ENCODE results near the gene DNAJA4.

DNAJA4 gene

GRCh38 chr15:78315686-78316282 is 51.4 kb downstream of the DNAJA4 start:
- no peak for DNase-seq (ENCODE audit: low read depth)

GRCh38 chr15:78316283-78317083 is 52.1 kb downstream of the DNAJA4 start:
- no peak for DNase-seq (ENCODE audit: low read depth)

- DNase-seq (ENCODE audit: low read depth) = no peak
Observed at GRCh38 chr15:78317145-78317836, 52.9 kb downstream of the DNAJA4 start.

- no peak for DNase-seq (ENCODE audit: low read depth)
Observed at GRCh38 chr15:78319588-78319987, 55.2 kb downstream of the DNAJA4 start.

GRCh38 chr15:78320183-78320582 is 55.8 kb downstream of the DNAJA4 start:
- no peak for DNase-seq (ENCODE audit: low read depth)

GRCh38 chr15:78321041-78321570 is 56.7 kb downstream of the DNAJA4 start:
- DNase-seq (ENCODE audit: low read depth) = no peak

- no peak for DNase-seq (ENCODE audit: low read depth)
Observed at GRCh38 chr15:78321786-78322185, 57.4 kb downstream of the DNAJA4 start.

GRCh38 chr15:78322243-78322642 is 57.9 kb downstream of the DNAJA4 start:
- no peak for DNase-seq (ENCODE audit: low read depth)

GRCh38 chr15:78322724-78323521 is 58.6 kb downstream of the DNAJA4 start:
- no peak for DNase-seq (ENCODE audit: low read depth)

- no peak for DNase-seq (ENCODE audit: low read depth)
Observed at GRCh38 chr15:78323693-78324092, 59.3 kb downstream of the DNAJA4 start.

- no peak for DNase-seq (ENCODE audit: low read depth)
Observed at GRCh38 chr15:78324144-78324543, 59.8 kb downstream of the DNAJA4 start.

- DNase-seq (ENCODE audit: low read depth) = no peak
Observed at GRCh38 chr15:78325092-78325843, 60.9 kb downstream of the DNAJA4 start.

GRCh38 chr15:78327466-78327865 is 63.1 kb downstream of the DNAJA4 start:
- DNase-seq (ENCODE audit: low read depth) = no peak

- DNase-seq (ENCODE audit: low read depth) = no peak
Observed at GRCh38 chr15:78329625-78330024, 65.3 kb downstream of the DNAJA4 start.
